Activated CD8-positive, alpha-beta memory T cell treated with anti-CD3 and anti-CD28 coated beads, Interleukin-2, amount 50 U/mL, for 24 hours (primary cell): Measurements from ENCODE around the gene EREG.

Experiments used
- DNase-seq: peaks from one replicate; pipeline ENCODE4 v3.0.0-alpha.2; 2020; ENCODE audit errors: extremely low read depth

Gene EREG

DNA sequence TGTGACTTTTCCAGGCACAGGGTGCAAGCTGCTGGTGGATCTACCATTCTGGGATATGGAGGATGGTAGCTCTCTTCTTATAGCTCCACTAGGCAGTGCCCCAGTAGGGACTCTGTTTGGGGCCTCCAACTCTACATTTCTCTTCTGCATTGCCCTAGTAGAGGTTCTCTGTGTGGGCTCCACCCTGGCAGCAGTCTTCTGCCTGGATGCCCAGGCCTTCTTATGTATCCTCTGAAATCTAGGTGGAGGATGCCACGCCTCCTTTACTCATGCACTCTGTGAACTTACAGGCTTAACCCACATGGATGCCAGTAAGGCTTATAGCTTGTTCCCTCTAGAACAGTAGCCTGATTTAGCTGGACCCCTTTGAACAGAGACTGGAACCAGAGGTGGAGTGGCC lies 20.9 kb upstream of the EREG start:
- no peak for DNase-seq

DNA sequence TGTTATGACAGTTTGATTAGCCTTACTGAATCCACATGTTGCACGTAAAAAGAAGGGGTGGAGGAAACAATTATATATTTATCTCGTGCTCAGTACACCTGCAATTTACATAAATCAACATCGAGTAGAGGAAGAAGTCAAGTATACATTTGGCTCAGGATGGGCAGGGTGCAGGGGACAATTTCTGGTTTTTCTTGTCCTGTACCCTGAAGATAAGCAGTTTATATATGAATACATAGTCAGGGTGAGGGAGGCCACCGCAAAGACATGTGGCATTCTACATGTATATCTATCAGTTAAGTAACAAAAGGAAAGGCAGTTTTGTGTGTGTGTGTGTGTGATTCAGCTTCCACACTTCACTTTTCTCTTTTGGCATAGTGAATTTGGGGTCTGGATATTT lies 11.1 kb upstream of the EREG start:
- DNase-seq, result no peak

DNA sequence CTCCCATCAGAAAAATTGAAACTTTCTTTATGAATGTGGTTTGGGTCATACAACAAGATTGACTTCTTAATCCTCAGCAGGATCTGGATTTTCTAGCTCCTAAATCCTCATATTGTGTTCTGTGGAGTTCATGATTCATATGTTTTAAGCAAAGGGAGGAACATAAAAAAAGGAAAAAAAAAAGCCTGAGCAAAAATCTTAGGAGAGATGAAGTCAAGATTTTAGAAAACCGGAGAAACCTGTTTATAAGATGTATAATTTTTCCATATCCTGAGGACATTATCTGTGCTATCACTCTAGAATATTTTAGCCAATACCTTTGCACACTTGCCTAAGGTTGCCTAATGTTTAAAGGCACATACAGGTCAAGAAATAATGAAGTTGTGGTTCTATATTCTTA lies 7.0 kb upstream of the EREG start:
- DNase-seq, result no peak

DNA sequence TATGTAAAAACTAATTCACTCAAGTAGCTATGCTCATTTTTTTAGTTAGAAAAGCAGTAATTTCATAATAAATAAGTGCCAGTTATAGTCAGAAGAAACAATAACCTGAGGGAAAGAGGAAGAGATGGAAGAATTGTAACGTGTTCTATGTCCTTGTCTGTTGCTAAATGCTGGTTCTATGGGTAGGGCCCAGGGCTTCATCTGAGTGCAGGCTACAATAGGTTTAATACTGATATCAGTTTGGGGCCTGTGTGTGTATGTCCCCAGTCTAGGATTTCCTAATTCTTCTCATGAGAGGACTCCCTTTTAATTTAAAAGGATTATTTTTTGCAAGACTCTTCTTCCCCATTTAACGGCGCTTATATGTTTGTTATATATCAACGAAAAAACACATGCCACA lies 3.3 kb upstream of the EREG start:
- DNase-seq, result no peak

DNA sequence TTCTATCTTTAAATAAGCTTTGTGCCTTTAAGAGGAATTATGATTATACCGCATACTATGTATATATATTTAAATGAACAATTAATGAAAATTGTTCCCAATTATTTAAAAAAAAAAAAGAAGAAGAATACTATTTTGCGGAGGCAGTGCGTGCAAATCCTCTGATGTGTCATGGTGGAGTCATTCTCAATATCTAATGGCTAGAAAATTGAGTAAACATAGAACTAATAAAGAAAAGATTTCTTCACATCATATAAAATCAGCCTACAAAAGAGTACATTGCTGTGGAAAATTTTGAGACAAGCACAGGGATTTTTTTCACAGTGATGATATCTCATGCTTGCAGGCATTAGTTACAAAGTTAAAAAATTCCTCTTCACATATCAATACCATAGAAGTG lies 2.6 kb upstream of the EREG start:
- DNase-seq, result no peak

DNA sequence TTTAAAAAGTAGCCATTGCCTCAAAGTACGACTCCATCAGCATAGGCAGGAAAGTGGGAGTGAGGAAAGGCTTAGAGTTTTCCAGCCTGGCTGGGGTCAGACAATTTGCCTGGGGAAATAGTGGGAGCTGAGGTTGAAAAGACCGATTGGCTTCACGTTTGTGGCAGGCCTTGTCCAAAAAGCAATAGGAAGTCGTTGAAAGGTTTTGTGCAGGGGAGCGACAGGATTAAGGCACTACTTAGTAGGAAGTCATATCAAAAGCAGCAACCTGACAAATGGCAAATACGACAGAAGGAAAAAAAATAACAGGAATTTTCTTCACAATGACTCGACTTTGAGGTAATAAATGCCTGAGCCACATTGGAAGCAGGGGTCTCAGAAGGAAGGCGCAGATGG lies 691 bp upstream of the EREG start:
- no peak for DNase-seq

DNA sequence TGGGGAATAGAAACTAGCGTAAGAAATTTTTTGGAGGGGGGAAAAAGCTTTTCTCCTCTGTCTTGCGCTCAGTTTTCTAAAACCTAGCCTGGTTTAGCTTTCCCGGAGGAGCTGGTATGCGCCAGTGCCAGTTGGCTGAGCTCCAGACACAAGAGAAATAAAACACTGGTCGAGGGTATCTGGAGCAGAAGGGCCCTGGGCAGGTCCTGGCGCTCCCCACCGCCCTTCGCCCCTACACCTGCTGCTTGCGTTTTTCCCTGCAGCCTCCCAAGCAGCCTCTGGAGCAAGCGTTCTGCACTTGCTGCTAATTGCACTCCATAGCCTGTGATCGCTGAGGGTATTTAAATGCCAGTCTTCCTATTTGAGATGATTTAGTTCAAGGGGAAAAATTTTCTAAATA lies 816 bp downstream of the EREG start:
- no peak for DNase-seq

DNA sequence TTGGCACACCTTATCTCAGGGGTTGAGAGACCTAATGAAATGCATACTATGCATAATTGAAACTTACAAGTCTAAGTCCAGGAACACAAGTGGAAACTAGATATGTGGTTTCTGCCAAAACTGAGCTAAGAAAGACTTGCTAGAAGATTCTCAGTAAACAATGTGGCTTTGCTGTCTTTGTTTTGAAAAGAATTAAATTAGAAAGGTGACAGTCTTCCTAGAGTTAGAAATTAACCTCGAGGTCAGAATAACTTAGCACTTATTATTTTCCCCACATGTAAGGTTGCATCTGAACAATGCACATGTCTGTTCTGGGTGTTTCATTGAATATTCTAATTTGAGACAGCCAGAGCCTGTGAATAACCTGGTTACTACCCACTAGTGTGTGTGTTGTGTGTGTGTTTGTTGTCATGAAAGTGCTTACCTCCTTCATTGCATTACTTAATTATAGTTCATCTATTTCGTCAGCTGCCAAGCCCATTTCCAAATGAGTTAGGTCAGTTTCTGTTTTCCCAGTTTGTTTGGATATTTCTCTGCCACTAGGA lies 1.5 kb downstream of the EREG start:
- DNase-seq, result no peak

DNA sequence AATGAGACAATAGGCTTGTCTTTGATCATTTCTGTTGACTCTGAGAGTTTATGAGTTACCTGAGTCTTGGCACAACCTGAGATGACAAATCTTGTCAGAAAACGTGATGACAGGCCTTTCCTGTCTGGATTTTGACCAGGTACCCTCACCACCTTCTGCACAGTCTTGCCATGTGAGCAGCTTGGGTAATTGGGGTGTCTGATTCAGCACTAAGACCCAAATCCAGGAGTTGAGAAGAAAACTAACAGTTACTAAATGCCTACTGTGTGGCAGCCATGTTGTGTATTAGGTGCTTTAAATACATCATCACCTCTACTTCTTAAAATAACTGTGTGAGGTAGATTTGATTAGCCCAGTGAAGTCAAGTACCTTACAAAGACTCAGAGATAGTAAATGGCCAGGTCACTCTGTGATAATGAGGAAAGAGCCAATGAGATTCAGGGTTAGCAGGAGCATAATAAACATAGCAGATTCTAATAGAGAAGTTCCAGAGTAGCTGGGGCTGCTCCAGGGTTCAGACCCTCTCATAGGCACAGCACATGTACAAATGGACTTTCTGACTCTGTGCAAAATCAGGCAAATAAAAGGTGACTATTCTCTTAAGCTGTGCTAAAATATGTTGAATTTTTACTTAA lies 2.8 kb downstream of the EREG start:
- no peak for DNase-seq

DNA sequence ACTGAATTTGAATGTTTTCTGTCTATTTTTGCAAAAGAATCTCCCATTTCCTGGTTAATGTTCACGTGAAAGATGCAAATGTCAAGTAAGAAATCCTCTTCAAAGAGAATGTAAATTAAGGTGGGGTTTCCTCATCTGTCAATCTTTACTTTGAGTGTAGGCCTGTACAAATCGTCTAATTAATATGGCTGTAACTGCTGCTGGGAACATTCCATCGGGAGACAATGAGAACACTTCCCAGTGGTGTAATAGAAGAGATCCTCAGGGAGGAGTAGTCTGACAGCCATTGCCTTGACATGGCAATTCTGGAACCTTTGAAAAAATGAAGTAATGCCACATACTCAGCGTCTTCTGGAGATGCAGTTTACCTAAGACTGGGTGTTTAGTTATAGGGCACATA lies 3.7 kb downstream of the EREG start:
- no peak for DNase-seq

DNA sequence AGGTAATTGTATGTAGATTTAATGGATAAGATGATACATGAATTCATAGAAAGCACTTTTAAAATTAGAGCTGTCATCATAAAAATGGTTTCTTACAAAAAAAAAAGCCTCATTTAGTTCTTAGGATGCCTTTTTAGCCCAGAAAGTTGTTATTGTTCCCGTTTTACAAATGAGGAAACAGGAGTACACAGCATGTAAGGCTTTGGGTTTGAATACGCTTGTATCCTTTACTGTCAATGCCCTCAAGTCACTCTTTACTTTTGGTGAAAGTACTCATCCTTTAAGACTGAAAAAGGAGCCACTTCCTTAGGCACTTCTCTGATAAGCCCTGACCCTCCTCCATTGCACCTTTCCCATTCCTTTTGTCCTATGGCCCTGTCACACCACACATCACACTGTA lies 4.9 kb downstream of the EREG start:
- DNase-seq, result no peak

DNA sequence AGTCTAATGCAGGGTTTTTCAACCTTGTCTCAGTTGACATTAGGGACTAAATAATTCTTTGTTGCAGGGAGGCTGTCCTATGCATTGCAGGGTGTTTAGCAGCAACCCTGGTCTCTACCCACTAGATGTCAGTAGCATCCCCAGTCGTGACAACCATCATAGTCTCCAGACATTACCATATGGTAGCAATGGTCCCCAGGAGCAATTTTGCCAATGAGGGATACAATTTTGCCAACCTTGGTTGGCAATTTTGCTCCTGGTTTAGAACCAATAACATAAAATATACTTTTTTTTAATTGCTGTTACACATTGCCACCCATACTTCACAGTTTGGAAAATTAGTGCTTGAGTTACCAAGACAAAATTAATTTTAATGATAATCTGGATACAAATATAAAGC lies 6.0 kb downstream of the EREG start:
- no peak for DNase-seq

DNA sequence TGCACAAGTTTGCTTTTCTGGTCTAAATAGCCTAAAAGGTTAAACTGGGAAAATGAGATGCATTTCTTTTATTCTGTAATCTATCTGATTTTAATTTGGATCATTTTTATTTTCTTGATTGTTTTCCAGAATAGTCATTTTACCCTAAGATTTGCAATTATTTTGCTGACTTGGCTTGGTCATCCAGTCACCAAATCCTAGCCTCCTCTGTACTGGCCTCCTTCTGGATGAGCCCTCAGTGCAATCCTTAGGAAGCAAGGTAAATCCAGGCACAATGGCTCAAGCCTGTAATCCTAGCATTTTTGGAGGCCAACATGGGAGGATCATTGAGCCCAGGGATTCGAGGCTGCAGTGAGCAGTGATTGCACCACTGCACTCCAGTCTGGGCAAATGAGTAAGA lies 9.2 kb downstream of the EREG start:
- no peak for DNase-seq

DNA sequence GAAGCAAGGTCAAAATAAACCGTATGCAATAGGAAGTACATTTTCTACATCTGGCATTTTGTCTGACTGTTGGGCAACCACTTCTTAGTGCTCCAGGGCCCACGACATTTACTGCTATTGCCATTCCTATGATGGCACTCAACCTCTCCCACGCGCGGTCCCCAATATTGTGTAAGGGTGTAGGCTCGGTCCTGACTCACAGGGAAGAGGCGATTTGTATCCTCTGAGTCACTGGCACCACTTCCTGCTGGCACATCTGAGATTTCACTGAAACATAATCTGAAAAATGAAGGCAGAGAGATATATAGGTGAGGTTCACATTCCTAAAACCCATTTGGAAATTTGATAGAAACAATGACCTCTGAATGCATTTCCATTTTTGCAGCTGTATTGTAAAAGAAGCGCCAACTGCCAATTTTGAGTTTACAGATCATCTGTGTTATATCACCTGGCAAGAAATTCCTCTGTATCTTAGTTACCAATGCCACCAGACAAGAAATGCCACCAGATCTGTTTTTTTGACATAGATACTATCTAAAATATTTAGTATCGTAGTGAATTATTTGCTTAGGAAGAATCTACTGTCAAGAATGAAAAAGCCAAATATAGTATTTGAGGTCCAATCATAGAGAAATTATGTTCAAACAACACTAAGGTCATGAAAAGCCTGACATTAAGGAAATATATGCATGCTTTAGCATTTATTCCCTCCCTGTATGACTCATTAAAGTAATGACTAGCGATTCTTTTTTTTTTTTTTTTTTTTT lies 9.8 kb downstream of the EREG start:
- DNase-seq, result no peak

DNA sequence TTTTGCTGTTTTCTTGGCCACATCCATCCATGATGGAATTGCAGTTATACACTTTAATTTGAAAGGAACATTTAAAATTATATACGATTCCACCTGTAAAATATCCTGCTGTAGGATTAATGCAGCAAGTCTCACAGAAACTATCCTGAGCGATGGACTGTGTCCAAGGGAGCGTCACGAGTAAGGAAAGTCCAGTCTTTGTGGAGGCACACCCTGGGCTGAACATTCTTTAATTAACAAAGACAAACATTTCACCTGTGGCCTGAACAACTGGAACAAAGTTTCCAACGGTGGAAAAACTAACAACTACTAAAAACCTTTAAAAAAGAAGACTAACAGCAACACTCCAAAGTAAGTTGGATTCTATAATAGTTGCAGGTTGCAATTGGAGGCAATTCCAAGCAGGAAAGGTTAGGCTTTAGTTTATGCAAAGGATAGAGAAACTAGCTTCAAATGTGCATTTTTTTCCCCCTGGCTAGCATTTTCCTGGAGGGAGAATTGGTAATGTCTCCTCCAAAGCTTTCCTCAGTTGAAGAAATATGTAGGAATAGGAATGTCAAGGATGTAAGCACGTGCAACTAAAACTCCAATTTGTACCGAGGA lies 11.0 kb downstream of the EREG start:
- no peak for DNase-seq

DNA sequence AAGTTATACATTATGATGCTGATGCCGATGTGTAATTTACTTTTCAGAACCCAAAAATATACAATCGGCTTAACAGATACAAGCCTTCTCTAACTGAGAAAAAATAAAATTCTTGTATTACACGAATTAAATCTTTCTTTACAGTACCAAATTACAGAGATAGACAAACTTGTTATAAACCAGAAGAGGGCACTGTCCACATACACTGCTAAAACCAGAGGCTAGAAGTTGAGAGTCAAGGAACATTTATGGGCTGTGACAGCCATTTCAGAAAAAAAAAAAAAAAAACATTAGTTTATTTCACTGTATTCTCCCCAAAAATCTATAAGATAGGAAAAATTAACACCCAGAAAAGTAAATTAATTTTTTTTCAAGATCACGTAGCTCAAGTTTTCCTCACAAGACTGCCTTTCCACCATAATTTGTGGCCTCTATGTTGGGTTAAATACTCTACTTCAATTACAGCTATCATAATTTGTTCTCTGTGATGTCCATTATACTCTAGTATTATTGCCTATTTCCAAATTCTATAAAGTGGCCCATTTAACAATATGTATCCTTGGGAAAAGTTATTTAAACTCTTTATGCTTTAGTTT lies 12.0 kb downstream of the EREG start:
- DNase-seq, result no peak

DNA sequence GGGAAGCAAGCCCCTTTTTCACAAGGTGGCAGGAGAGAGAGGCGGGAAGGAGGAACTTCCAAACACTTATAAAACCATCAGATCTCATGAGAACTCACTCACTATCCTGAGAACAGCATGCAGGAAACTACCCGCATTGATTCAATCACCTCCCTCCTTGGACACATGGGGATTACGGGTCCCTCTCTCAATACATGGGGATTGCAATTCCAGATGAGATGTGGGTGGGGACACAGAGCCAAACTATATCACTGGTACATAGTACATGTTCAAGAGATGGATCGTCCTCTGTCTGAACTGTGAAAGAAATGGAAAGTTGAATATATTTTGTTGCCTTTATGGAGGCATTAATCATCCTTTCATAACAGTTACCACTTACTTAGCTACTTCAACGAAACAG lies 12.8 kb downstream of the EREG start:
- DNase-seq, result no peak

DNA sequence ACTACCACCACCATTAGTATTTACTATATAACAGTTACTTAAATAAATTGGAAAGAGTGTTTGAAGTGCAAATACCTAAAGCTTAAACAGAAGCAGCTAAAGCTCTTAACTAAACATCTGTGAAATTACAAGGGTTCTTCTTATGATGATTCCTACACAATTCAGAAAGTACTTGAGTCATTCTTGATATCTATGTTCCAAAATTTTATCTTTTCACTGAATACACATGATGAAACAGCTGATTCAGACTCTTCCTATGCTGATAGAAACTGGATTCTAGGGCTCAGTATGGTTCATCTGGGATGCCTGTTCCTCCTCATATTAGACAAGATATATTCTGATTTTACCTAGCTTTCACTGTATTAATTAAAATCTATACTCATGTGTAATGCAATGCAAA lies 13.6 kb downstream of the EREG start:
- no peak for DNase-seq

DNA sequence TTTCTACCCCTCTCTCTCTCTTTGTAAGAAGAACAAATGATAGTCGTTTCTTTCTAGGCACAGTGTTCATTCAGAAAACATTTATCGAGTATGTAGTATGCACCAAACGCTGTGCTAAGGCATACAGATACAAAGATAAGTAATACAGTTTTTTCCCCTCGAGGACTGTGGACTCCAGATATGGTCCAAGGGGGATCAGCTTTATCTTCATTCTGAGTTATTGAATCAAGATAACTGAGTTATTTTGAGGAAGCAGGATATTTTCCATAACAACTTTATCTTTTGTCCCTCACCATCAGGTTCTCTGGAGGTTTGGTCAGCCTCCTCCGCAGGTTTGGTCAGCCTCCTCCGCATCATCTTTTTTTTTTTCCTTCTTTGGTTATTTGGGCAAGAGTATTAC lies 15.0 kb downstream of the EREG start:
- no peak for DNase-seq

DNA sequence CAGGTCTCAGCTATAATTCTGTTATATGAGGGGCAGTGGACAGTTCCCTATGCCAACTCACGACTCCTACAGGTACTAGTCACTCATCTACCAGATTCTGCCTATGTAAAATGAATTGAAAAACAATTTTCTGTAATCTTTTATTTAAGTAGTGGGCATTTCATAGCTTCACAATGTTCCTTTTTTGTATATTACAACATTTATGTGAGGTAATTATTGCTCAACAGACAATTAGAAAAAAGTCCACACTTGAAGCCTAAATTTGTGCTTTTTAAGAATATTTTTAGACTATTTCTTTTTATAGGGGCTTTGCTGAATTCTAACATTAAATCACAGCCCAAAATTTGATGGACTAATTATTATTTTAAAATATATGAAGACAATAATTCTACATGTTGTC lies 20.4 kb downstream of the EREG start:
- DNase-seq, result no peak

DNA sequence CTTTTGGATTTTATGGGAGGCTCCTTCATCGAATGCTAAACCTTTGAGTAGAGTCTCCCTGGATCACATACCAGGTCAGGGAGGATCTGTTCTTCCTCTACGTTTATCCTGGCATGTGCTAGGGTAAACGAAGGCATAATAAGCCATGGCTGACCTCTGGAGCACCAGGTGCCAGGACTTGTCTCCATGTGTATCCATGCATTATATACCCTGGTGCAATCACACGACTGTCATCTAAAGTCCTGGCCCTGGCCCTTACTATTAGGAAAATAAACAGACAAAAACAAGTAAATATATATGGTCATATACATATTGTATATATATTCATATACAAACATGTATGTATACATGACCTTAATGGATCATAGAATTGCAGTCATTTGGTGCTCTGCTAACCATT lies 21.2 kb downstream of the EREG start:
- DNase-seq, result no peak

DNA sequence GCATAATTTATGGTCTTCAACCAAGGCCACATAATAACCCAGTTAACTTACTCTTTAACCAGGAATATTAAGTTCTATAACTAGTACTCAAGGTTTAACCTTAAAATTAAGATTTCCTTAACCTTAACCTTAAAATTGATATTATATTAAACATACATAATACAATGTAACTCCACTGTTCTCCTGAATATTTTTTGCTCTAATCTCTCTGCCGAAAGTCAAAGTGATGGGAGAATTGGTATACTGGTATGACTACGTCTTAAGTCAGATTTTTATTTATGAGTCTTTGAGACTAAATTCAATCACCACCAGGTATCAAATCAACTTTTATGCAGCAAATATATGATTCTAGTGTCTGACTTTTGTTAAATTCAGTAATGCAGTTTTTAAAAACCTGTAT lies 22.8 kb downstream of the EREG start:
- DNase-seq, result no peak

DNA sequence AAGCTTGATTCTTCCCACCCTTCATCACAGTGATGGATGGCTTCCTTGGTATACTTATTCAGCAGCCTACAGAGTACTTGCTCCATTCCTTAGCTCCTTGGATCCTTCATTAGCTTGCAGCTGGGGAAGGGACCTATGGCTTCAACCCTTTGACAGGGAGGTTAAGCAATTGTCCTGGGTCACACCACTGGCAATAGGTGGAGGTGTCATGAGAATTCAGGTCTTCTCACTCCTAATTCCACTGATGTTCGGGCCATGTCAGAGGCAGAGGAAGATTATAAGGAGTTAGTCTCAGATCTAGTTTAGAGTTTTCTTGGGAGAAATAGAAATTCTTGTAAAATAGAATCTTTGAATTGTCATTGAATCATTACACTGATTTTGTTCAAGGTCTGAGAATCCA lies 24.5 kb downstream of the EREG start:
- no peak for DNase-seq
